Caco-2 (cell line): ENCODE data around the gene THNSL1. TPM values are rescaled to one million over a fixed set of nuclear protein-coding genes. Genes with fewer than 3 reads are reported as not detected.

Experiments
- BruUV-seq: library from RNA; stranded (reverse); fragments of 400-500 nt; replicated peaks from 2 replicates; lab custom pipeline; 2021; lab: Mats Ljungman, UMichigan
- CTCF ChIA-PET: fragments of 300-600 bp; sonication (Branson Sonifier 250); formaldehyde crosslinking; loops from one replicate; lab custom pipeline; 2022; ENCODE audit warnings: antibody characterized with exemption; lab: Charles Lee
- POLR2A ChIA-PET: fragments of 300-600 bp; sonication (Branson Sonifier 250); formaldehyde crosslinking; loops from one replicate; lab custom pipeline; 2022; ENCODE audit warnings: antibody characterized with exemption; lab: Charles Lee
- DNase-seq, 2 experiments: peaks; one replicate each; pipeline versions ENCODE4 v3.0.0 to v3.0.0-alpha.2; 2020 to 2022
- H3K27me3 ChIP-seq: replicated peaks from 2 replicates; pipeline ENCODE4 v1.6.0; 2011; ENCODE audit warnings: low read length; ENCODE audit not compliant: control insufficient read depth, insufficient read depth
- H3K36me3 ChIP-seq: 2 replicates; pipeline ENCODE4 v1.5.1; 2011; ENCODE audit warnings: low read length; ENCODE audit not compliant: control insufficient read depth, insufficient read depth
- H3K4me1 ChIP-seq: fragments of 250-450 bp; sonication (Bioruptor Pico); 2 replicates; pipeline ENCODE4 v1.5.1; 2020; ENCODE audit warnings: mild to moderate bottlenecking
- H3K4me3 ChIP-seq: 2 replicates; pipeline ENCODE4 v1.5.1; 2011; ENCODE audit warnings: low read depth, mild to moderate bottlenecking, control low read depth, low read length
- H3K9me3 ChIP-seq: fragments of 250-450 bp; sonication (Bioruptor Pico); 2 replicates; pipeline ENCODE4 v1.5.1; 2020; ENCODE audit warnings: mild to moderate bottlenecking, moderate library complexity
- H3K27ac Mint-ChIP-seq: one replicate; pipeline ENCODE4 v1.8.0; 2022; ENCODE audit warnings: mixed read lengths; ENCODE audit not compliant: unreplicated experiment
- H3K27me3 Mint-ChIP-seq: one replicate; pipeline ENCODE4 v1.8.0; 2022; ENCODE audit warnings: mixed read lengths; ENCODE audit not compliant: insufficient read depth, unreplicated experiment
- H3K36me3 Mint-ChIP-seq: one replicate; pipeline ENCODE4 v1.8.0; 2022; ENCODE audit warnings: mild to moderate bottlenecking, mixed read lengths; ENCODE audit not compliant: insufficient read depth, unreplicated experiment
- H3K4me1 Mint-ChIP-seq: one replicate; pipeline ENCODE4 v1.8.0; 2022; ENCODE audit warnings: low read depth, mixed read lengths; ENCODE audit not compliant: unreplicated experiment
- H3K4me3 Mint-ChIP-seq: one replicate; pipeline ENCODE4 v1.8.0; 2022; ENCODE audit warnings: mild to moderate bottlenecking, moderate library complexity, mixed read lengths; ENCODE audit not compliant: unreplicated experiment
- H3K9me3 Mint-ChIP-seq: one replicate; pipeline ENCODE4 v1.8.0; 2022; ENCODE audit warnings: mixed read lengths; ENCODE audit not compliant: unreplicated experiment
- CTCF ChIP-seq, 2 experiments: fragments of 200-600 bp in 1 of 2; IDR thresholded peaks; 1 replicate in 1 of 2; 2 replicates in 1 of 2; pipeline versions ENCODE4 v1.5.1 to v1.8.0; 2011 to 2022; ENCODE audit warnings: antibody characterized with exemption in 1 of 2, control low read depth in 1 of 2, inconsistent platforms in 1 of 2, low read depth in 1 of 2, low read length in 1 of 2, mild to moderate bottlenecking in 1 of 2, moderate library complexity in 1 of 2; ENCODE audit not compliant: insufficient read depth in 1 of 2, severe bottlenecking in 1 of 2, unreplicated experiment in 1 of 2
- intact Hi-C: fragments of 100-400 bp; cut with micrococcal nuclease; formaldehyde crosslinking; loops from one replicate; pipeline ENCODE4 v1.10.0; 2022; ENCODE audit not compliant: unreplicated experiment
- total RNA-seq: library from RNA; stranded (reverse); gene quantifications from 2 replicates; pipeline ENCODE4 v1.2.3, GENCODE V29; 2022

The THNSL1 gene
- total RNA-seq, 1 experiment from 2014 or later: 6.3 TPM

GRCh38 chr10:25015828-25016375 lies 510 bp upstream of the THNSL1 start, which contains the start of gene ENKUR:
Gene ENKUR (minus strand): TSS chr10:25016158. CDS start chr10:25015936, 222 bp downstream.
- H3K4me3 Mint-ChIP-seq: peak within 1 kb of the TSS; percentile 86
- peak; percentile 95 for DNase-seq
- intact Hi-C loops: loop anchor here (1.0 to 5.0 kb wide), 10 partner anchors 46 to 398 kb away; no protein-coding TSS in a partner anchor
- no peaks in the 10 kb centered on the region for H3K9me3 ChIP-seq
- no peak for TF ChIP-seq CTCF (IDR thresholded peaks at IDR 0.05; ENCODE audit: insufficient read depth in 1 of 2, low read depth in 1 of 2, low read length in 1 of 2, severe bottlenecking in 1 of 2, unreplicated experiment in 1 of 2)
- H3K27me3 ChIP-seq: no peaks in the 10 kb centered on the region
- peak within 1 kb of the TSS; percentile 97 for H3K27ac Mint-ChIP-seq
- ChIA-PET CTCF (interaction anchor here (0.7 to 1.7 kb wide), 5 partner anchors 46 to 398 kb away, joined by 3 to 10 read pairs (median 3); no protein-coding TSS in a partner anchor), POLR2A (interaction anchor here (0.9 kb wide), 1 partner anchor 292 kb away, joined by 3 read pairs; the partner anchor contains the start of gene ARHGAP21)
- H3K4me1 Mint-ChIP-seq: peaks cover 14% of the 10 kb centered on the region
- H3K4me1 ChIP-seq: peaks cover 8% of the 10 kb centered on the region; the same call in 1 of the 2 replicates
- peak within 1 kb of the TSS; percentile 66 for H3K4me3 ChIP-seq
- H3K9me3 Mint-ChIP-seq: no peaks in the 10 kb centered on the region
- no peaks in the 10 kb centered on the region for H3K27me3 Mint-ChIP-seq
- H3K36me3 Mint-ChIP-seq: peaks cover 18% of the 10 kb centered on the region
- BruUV-seq: no TSS peak
- H3K36me3 ChIP-seq: no peaks in the 10 kb centered on the region

GRCh38 chr10:25017154-25017590 lies 760 bp downstream of the THNSL1 start:
- peak overlapping the region; percentile 86 for H3K4me3 Mint-ChIP-seq
- peaks cover 14% of the 10 kb centered on the region for H3K4me1 Mint-ChIP-seq

More at GRCh38 chr10:25017154-25017590, 760 bp downstream of the THNSL1 start:
- ChIA-PET POLR2A (interaction anchor here (0.5 to 0.9 kb wide), 3 partner anchors 42 to 516 kb away, joined by 3 to 6 read pairs (median 4); partner anchors contain the start of gene ARHGAP21), CTCF (interaction anchor here (0.6 to 1.7 kb wide), 3 partner anchors 28 to 399 kb away, joined by 3 to 6 read pairs (median 4); no protein-coding TSS in a partner anchor)
- intact Hi-C loops: loop anchor here (1.0 to 5.0 kb wide), 4 partner anchors 20 to 375 kb away; no protein-coding TSS in a partner anchor
- Mint-ChIP-seq H3K36me3 (peaks cover 18% of the 10 kb centered on the region), H3K27me3 (no peaks in the 10 kb centered on the region), H3K27ac (peak overlapping the region; percentile 97), H3K9me3 (no peaks in the 10 kb centered on the region)
- peak overlapping the region; percentile 66 for H3K4me3 ChIP-seq
- no peaks in the 10 kb centered on the region for H3K9me3 ChIP-seq
- peaks cover 8% of the 10 kb centered on the region; the same call in 1 of the 2 replicates for H3K4me1 ChIP-seq
- H3K27me3 ChIP-seq: no peaks in the 10 kb centered on the region
- DNase-seq: no peak
- TSS peak; percentile 70 for BruUV-seq
- no peaks in the 10 kb centered on the region for H3K36me3 ChIP-seq
- no peak for TF ChIP-seq CTCF (IDR thresholded peaks at IDR 0.05; ENCODE audit: insufficient read depth in 1 of 2, low read depth in 1 of 2, low read length in 1 of 2, severe bottlenecking in 1 of 2, unreplicated experiment in 1 of 2)
